Activated T-helper 1 cell treated with anti-CD3 and anti-CD28 coated beads, Interleukin-2, amount 50 U/mL, for 16 hours (primary cell): ENCODE data around the gene CHD5.

Experiments
- DNase-seq, 2 donors: peaks; one replicate each; pipeline ENCODE4 v3.0.0-alpha.2; 2020; ENCODE audit warnings: low read depth in 1 of 2, low spot score in 1 of 2

Gene CHD5

DNA sequence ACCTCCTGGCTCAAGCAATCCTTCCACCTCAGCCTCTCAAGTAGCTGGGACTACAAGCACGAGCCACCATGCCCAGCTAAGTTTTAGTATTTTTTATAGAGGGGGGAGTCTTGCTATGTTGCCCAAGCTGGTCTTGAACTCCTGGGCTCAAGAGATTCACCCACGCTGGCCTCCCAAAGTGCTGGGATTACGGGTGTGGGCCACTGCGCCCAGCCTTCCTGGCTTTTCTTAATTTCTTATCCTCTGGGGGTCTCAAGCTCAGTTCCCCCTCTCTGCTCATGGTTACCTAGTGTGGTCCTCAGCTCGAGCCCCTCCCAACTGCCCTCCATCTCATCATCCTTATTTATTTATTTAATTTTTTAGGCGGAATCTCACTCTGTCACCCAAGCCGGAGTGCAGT is 22.1 kb upstream of the CHD5 start:
- no peak for DNase-seq

- DNase-seq: no peak
Measured at GRCh38 chr1:6200188-6200809, 20.2 kb upstream of the CHD5 start.

GRCh38 chr1:6199298-6200187 is 19.4 kb upstream of the CHD5 start, which contains the start of gene RPL22:
Gene RPL22 (minus strand): TSS chr1:6199595. CDS start chr1:6199573, 22 bp downstream.
- peak; percentile 92 to 95 for DNase-seq

DNA sequence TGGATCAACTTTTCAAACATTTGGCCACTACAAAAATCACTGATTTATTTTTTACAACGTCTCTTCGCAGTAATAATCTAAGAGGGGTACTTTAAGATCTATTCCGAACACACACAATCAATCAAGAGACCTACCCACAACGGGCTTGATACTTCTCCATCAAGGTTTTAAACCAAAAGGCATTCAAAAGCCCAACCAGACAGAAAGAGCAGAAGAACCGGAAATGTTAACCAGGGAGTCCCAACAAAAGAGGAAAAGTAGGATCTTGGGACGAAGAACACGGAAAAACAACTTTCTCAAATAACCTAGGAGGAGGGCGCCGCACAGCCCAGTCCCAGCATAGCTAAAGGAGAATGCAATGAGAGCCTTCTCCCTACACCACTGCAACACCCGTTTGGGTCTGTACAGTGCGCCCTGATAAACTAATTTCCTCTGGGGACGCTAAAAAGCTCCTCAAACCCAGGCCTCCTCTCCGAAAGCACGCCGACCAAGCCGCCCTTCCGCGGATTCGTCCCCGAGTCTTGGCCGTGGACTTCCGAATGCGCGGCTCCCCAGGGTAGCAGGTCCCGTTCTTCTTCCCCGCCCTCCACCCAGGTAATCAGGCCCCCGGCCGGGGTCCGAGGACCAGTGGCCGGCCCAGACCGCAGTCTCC is 18.7 kb upstream of the CHD5 start:
- no peak for DNase-seq

- no peak for DNase-seq
Measured at GRCh38 chr1:6197746-6198427, 17.8 kb upstream of the CHD5 start.

DNA sequence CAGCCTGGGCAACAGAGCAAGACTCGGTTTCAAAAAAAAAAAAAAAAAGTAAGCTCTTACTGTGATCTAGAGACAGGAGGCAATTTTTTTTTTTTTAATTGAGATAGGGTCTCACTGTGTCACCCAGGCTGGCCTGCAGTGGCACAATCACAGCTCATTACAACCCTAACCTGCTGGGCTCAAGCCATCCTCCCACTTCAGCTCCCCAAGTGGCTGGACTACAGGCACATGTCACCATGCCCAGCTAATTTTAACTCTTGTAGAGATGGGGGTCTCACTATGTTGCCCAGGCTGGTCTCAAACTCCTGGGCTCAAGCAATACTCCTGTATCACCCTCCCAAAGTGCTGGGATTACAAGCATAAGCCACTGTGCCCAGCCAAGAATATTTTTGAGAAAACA is 11.8 kb upstream of the CHD5 start:
- DNase-seq: no peak

DNA sequence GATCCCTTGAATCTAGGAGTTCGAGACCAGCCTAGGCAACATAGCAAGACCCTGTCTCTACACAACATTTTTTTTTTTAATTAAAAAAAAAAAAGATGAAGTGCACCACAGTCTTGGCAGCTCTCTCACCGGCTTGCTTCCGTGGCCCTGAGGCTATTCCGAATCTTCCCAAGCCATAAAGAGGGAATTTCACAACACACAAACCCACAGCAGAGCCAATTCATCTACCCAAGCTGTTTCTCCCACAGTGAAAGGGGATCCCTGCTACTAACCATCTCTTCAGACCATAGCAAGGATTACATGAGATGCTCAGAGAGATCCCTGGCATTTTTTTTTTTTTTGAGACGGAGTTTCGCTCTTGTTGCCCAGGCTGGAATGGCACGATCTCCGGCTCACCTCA is 8.3 kb upstream of the CHD5 start:
- no peak for DNase-seq

DNA sequence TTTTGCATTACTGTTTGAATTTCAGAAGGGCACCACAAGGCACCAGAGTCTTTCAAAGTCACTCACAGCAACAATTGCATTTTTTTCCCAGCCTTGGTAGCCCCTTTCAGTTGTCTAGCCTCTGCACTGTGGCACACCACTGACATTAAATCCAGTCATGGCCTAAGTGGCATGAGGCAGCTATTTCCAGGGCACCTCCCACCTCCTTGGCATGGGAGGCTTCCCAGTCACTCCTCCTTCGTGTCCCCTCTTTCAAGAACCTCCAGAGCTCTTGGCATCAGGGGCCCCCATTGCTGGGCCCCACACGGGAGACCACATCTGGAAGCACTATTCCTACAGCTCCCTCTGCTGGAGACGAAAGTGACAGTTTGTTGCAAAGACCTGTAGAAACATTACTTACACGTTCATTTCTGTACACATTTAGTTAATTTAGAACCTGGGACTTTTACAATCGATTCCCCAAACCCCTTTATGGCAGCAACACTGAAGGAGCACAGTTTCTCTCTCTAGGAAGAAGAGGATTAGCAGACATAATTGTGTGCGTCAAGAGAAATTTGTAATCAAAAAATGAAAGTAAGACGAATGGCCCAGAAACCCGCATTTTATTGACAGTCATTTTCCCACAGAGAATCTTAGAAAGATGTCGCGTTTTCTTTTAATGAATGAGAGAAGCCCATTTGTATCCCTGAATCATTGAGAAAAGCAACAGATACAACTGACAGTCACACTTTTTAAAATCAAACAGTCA is 5.7 kb upstream of the CHD5 start:
- DNase-seq: no peak

- no peak for DNase-seq
Measured at GRCh38 chr1:6185151-6185550, 5.0 kb upstream of the CHD5 start.

DNA sequence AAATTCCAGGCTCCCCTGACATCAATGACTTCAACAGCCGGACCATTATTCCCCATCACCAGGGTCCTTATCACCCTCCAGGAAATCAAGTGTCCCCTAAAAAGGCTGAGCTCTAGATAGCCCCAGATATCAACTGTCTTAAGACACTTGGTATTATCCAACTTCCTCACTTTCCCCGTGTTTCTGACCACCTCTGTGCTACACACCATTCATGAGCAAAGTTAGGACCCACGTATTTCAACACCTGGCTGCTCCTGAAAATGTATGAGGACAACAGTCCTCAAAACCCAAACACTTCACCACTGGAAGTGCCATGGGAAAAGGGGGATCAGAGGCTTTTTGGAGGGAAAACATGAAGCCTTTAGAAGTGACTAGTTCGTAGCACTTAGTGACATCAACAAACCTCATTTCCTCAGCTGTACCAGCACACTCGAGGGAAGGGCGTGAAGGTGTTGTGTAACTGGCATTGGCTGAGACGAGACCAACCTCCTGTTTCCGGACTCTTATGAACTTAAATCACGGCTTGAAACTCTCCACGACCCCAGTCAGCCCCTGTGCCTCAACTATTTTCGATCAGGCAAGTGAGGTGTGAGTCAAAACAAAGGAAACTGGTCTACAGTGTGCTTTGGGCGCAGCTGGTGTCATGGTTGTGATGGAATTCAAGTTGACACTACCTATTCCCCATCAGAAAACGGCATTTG is 4.1 kb upstream of the CHD5 start:
- no peak for DNase-seq

- DNase-seq: no peak
Measured at GRCh38 chr1:6183520-6183989, 3.4 kb upstream of the CHD5 start.

- DNase-seq: no peak
Measured at GRCh38 chr1:6181347-6181770, 1.2 kb upstream of the CHD5 start.

DNA sequence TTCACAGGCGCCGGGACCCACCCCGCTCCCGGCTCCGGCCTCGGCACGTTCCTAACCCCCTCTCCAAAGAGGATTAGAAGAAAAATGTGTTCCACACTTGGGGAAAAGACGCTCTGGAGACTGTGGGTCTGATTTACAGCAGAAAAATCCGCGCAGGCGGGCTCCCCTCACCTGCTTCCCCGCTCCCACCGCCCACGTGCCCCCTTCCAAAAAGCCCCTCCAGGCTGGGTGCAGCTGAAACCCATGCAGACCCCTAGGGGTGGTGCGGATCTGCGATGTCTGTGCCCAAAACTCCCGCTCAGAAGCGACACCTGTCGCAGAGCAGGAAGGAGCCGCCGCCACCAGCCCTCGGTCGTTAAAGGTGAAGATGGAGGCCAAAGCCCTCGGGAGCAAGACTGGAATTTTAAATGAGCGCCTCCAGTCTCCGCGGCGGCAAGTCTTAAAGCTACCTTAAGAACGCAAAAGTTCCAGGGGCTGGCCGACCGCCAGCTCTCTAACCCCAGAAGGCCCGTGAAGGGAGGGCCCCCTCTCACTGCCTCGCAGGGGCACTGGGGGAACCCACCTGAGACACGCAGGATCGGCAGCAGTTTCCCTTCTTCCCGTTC is 688 bp upstream of the CHD5 start:
- no peak for DNase-seq

DNA sequence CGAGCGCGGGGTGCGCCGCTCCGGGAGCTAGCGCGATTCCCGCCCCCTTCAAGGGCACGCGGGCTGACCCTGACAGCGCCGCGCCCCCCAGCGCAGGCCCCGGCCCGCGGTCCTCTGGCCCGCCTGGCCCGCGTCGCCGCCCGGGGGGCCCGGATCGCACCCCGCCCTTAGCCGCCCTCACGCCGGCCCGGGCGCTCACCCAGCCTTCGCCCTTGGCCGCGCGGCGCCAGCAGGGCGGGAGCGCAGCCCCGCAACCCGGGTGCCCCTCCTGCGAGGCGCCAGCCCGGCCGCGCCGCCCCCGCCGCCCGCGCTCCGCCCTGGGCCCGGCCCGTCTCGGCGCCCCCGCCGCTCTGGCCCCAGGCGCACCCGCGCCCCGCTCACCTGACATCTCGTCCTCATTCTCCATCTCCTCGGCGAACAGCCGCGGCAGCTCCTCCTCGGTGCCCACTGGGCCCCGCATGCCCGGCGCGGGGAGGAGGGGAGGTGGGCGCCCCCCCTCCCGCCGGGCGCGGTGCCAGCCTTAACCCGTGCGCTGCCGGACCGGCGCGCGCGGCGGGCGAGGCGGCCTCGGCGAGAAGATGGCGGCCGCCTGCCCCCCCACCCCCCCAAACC is 451 bp downstream of the CHD5 start:
- no peak for DNase-seq

GRCh38 chr1:6178751-6179563 is 1.2 kb downstream of the CHD5 start:
- DNase-seq: no peak

DNA sequence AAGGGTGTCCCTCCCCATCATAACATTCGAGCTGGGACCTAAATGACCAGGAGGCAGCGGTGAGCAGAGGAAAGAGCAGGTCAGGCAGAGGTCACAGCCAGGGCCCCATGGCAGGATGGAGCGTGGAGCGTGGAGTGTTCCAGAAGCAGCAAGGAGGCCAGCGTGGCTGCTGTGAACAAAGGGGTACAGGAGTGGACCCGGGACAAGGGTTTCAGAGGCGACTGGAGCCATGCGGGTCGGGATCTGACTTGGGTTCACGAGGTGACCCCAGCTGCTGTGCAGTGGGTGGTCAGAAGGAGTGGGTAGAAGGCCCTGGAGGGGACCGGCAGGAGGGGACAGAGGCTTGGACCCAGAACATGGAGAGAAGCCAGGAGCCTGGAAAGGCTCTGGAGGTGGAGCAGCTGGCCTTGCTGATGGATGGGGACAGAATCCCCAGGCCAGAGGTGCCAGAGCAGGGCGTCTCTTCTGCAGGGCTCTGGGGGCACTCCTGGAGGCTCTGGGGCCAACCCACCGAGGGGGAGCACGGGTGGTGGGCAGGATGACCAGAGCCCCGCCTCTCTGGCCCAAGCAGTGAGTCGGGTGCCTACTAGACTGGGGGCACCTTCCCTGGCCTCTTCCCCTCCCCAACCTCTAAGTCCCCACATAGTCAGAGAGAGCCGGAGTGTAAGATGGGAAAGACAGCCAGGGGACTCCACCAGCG is 2.3 kb downstream of the CHD5 start:
- DNase-seq: no peak

GRCh38 chr1:6176779-6177178 is 3.3 kb downstream of the CHD5 start:
- DNase-seq: no peak

- no peak for DNase-seq
Measured at GRCh38 chr1:6175411-6175828, 4.7 kb downstream of the CHD5 start.
